Measurements from ENCODE around the gene MDH1B.
"Not testable (repeated sequence)": the region's sequence is repeated elsewhere in the genome, so short reads cannot be mapped to it uniquely, and the experiment has no call there.

The MDH1B gene

GRCh38 chr2:206765242-206766056, at the start of gene MDH1B, which contains the start of gene FASTKD2:
Gene MDH1B (minus strand): TSS chr2:206765328. CDS start chr2:206765271, 57 bp downstream.
Gene FASTKD2 (plus strand): TSS chr2:206765606. CDS start chr2:206766694, 1,088 bp downstream.
- in situ Hi-C loops (cut with MboI; ENCODE audit: low sequenced_read_pairs) = no loop called here

GRCh38 chr2:206814498-206814897, 49.4 kb upstream of the MDH1B start:
- in situ Hi-C loops (cut with MboI; ENCODE audit: low sequenced_read_pairs) = no loop called here

DNA sequence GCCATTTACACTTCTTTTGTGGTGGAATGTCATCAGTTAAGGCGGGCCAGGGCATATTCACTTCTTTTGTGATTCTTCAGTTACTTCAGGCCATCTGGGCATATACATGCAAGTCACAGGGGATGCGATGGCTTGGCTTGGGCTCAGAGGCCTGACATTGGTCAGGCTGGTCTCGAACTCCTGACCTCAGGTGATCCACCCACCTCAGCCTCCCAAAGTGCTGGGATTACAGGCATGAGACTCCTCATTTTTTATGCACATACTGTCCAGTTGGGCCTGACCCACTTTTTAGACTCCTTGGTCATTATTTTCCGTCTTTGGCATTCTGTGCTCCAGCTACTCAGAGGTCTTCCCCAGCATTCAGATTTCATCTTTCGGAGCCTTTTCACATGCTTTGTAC, 47.3 kb upstream of the MDH1B start:
- in situ Hi-C loops (cut with MboI; ENCODE audit: low sequenced_read_pairs) = not testable (repeated sequence)

GRCh38 chr2:206807624-206808023, 42.5 kb upstream of the MDH1B start:
- in situ Hi-C loops (cut with MboI; ENCODE audit: low sequenced_read_pairs) = not testable (repeated sequence)

DNA sequence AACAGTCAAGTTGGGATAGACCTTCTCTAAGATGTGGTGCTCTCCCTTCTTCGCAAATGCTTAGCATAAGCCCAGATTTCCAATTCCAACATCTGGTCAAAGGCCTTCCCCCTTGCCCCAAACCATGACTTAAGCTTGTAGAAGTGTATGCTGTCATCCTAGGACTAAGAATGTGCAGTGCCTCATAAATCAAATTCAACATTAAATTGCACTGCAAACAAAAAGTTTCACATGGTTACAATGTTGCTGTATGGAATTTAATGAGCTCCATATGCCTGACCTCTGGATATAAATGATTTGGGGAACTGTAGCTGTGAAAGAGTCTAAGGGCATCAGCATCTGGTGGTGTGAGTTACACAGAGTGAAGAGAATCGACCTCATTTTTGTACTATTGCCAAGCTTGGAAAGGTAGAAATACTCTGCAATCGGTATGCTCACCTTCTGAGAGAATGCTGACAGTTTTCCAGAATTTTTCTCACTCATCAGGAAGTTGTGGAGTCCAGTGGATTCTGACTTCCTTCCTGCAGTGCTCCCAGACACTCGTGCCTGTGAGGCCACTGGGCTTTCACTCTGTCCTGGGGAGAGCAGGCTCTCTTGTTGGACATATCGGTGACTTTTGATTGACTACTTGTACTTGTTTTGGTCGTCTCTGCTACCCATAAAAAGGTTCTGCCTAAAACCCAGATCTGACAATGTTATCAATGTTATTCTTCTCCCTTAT, 40.9 kb upstream of the MDH1B start:
- in situ Hi-C loops (cut with MboI; ENCODE audit: low sequenced_read_pairs) = no loop called here

GRCh38 chr2:206804326-206804725, 39.2 kb upstream of the MDH1B start:
- in situ Hi-C loops (cut with MboI; ENCODE audit: low sequenced_read_pairs) = no loop called here

- in situ Hi-C loops (cut with MboI; ENCODE audit: low sequenced_read_pairs) = no loop called here
Measured at GRCh38 chr2:206802654-206803514, 37.8 kb upstream of the MDH1B start.

DNA sequence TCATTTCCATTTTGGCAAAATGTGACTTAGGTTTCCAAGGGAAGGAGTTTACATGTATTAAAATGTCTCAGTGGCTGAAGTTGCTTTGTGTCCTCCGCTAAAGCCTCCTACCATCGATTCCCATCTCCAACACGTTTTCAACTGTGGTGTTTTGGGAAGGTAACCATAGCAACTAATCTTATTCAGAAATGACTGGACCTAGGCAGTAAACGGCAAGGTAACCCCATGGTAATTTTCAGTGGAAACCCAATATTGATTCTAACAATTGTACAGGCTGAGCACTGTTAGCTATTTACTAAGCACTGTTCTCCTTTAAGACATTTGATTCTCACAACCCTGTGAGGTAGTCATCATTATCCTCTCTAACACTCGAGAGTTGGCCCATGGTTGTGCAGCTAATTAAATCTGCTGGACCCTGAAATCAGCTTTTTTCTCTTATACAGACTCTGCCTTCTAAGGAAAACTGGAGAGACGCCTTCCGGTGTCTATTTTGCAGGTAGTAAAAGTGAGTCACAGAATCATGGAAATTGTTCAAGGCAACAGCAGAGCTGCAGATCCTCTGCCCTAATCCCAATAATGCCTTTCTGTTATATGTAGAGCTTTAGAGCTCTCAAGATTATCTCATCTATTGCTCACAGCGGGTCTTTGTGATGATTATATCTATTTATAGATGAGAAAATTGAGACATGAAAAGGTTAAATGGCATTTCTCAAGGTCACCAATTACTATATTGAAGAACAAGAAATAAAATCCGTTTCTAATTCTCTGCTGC, 36.5 kb upstream of the MDH1B start:
- in situ Hi-C loops (cut with MboI; ENCODE audit: low sequenced_read_pairs) = no loop called here

- in situ Hi-C loops (cut with MboI; ENCODE audit: low sequenced_read_pairs) = no loop called here
Measured at GRCh38 chr2:206800506-206801417, 35.6 kb upstream of the MDH1B start.

DNA sequence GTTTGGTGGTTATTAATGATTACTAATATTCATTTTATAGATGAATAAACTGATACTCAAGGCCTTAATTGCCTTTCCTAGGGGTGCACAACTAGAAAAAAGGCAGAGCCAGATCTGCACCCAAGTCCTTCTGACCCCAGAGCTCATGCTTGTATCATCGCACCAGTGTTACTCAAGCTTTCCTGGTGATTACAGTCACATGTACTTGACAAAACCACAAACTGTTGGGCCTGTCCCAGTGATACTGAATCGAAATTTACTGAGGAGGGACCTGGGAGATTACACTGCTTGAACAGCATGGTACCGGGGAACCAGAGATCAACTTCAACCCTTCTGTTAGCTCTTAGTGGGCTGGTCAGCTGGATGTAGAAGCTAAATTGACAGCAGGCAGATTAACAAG, 34.0 kb upstream of the MDH1B start:
- in situ Hi-C loops (cut with MboI; ENCODE audit: low sequenced_read_pairs) = loop anchor here (10.0 kb wide), 1 partner anchor 676 kb away; no protein-coding TSS in a partner anchor

DNA sequence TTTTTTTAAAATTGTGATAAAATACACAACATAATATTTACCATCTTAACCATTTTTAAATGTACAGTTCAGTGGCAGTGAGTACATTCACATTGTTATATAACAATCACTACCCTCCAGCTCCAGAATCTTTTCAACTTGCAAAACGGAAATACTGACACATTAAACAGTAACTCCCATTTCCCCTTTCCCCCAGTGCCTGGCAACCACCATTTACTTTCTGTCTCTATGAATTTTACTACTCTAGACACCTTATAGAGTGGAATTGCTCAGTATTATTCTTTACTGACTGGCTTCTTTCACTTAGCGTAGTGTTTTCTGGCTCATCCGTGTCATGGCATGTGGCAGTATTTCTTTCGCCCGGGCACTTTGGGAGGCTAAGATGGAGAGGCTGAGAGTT, 32.9 kb upstream of the MDH1B start:
- in situ Hi-C loops (cut with MboI; ENCODE audit: low sequenced_read_pairs) = loop anchor here (10.0 kb wide), 1 partner anchor 677 kb away; no protein-coding TSS in a partner anchor

DNA sequence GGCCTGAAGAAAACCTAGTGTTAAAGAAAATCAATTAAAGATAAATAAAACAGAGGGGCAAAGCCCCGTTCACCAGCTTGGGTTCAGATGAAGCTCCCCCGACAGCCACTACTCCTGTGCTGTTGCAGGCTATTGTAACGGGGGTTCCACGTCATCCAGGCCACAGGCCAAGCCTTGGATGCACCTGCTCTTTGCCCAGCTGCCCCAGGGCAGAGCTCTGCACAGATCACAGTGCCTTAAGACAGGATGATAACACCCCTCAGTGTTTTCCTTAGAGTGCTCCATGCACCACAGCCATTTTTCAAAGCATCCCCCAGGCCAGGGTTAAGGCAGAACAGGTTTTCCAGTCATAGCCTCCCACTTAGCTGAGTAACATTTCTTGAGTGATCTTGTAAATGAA, 32.2 kb upstream of the MDH1B start:
- in situ Hi-C loops (cut with MboI; ENCODE audit: low sequenced_read_pairs) = loop anchor here (10.0 kb wide), 1 partner anchor 677 kb away; no protein-coding TSS in a partner anchor

DNA sequence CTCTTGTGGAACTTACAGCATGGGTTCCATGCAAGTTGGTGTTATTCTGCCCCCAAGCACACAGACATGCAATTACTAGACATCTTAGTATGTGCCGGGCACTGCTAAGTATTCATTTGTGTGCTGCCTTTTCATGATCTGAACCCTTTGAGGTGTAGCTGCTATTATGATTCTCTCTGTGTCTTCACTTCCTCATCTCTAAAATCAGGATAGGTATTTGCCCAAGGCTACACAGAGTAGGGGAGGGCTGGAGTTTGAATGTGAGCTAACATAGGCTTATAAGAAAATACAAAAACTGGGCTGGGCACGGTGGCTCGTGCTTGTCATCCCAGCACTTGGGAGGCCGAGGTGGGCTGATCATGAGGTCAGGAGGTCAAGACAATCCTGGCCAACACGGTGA, 27.5 kb upstream of the MDH1B start:
- in situ Hi-C loops (cut with MboI; ENCODE audit: low sequenced_read_pairs) = loop anchor here (10.0 kb wide), 1 partner anchor 682 kb away; no protein-coding TSS in a partner anchor

GRCh38 chr2:206790311-206790935, 25.3 kb upstream of the MDH1B start:
- in situ Hi-C loops (cut with MboI; ENCODE audit: low sequenced_read_pairs) = loop anchor here (10.0 kb wide), 1 partner anchor 684 kb away; no protein-coding TSS in a partner anchor

GRCh38 chr2:206784559-206785353, 19.6 kb upstream of the MDH1B start:
- in situ Hi-C loops (cut with MboI; ENCODE audit: low sequenced_read_pairs) = no loop called here

DNA sequence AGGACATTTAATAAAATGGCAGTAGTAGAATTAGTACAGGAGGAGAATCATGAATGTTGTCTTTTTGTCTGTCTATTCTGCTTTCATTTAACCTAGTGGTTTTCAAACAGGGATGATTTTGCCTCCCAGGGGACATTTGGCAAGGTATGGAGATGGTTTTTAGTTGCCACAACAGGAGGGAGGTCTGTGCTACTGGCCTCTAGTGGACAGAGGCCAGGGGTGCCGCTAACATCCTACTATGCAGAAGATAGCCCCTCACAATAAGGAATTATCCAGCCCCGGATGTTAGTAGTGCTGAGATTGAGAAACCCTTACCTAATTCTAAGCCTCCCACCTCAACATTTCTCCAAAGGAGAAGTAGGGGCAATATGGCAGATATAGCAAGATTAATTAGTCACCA, 18.6 kb upstream of the MDH1B start:
- in situ Hi-C loops (cut with MboI; ENCODE audit: low sequenced_read_pairs) = no loop called here

- in situ Hi-C loops (cut with MboI; ENCODE audit: low sequenced_read_pairs) = no loop called here
Measured at GRCh38 chr2:206780671-206781070, 15.5 kb upstream of the MDH1B start.

GRCh38 chr2:206776432-206776831, 11.3 kb upstream of the MDH1B start:
- in situ Hi-C loops (cut with MboI; ENCODE audit: low sequenced_read_pairs) = no loop called here

Measured in HL-60/S4 treated with retinoic acid at 250 ng/mL for 4 days and 3 days (cell line).